ENCODE measurements around the gene VPS13A.
"Not testable (repeated sequence)": the region's sequence is repeated elsewhere in the genome, so short reads cannot be mapped to it uniquely, and the experiment has no call there.

The VPS13A gene

DNA sequence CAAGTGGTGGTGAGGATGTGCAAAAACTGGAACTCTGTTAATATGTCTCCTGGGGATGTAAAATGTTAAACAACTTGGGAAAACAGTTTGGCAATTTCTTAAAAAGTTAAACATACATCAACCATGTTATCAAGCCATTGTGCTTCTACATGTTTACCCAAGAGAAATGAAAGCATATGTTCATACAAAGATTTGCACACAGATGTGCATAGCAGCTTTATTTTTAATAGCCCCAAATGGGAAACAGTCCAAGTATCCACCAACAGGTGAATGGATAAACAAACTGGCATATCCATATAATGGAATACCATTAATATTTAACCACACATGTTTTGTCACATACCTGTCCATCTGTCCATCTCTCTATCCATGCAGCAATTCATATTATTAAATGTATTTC, 6.2 kb downstream of the VPS13A start:
- no peak for DNase-seq (ENCODE audit: low read depth in 1 of 2, low spot score in 1 of 2)

DNA sequence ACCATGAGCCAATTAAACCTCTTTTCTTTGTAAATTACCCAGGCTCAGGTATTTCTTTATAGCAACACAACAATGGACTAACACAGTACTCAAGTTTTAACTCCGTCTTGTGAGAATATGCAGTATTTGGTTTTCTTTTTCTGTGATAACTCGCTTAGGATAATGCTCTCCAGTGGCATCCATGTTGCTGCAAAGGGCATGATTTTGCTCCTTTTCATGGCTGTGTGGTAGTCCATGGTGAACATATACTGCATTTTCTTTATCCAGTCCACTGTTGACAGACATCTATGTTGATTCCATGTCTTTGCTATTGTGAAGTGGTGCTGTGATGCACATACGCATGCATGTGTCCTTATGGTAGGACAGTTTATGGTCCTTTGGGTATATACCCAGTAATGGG, 10.9 kb downstream of the VPS13A start:
- DNase-seq (ENCODE audit: low read depth in 1 of 2, low spot score in 1 of 2) = no peak

DNA sequence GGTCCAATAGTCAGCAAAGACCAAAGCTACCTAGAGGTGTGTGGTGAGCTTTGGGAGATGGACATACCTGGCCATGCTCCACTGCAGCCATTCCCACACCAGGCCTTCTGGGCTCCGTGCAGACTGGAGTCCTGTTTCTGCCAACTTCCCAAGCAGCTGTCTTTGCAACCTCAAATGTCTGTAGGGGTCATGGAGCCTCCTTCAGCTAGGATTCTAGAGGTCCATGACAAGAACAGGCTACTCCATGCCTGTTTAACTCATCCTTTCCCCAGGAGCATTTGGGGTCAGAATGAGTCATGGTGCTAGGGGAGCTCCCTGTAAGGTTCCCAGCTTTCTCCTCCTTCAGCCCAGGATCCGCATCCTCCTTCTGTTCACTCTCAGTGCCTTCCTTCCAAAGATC, 17.1 kb downstream of the VPS13A start:
- no peak for DNase-seq (ENCODE audit: low read depth in 1 of 2, low spot score in 1 of 2)

DNA sequence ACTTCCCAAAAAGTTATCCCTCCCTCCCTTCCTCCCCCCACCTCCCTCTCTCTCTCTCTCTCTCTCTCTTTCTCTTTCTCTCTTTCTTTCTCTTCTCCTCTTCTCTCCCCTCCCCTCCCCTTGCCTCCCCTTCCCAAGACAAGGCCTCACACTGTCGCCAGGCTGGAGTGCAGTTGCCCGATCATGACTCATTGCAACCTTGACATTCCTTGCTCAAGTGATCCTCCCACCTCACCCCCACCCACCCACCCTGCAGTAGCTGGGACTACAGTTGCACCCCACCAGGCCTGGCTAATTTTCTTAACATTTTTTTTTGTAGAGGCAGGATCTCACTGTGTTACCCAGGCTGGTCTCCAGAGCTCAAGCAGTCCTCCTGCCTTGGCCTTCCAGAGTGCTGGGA, 32.8 kb downstream of the VPS13A start:
- no peak for DNase-seq (ENCODE audit: low read depth in 1 of 2, low spot score in 1 of 2)

DNA sequence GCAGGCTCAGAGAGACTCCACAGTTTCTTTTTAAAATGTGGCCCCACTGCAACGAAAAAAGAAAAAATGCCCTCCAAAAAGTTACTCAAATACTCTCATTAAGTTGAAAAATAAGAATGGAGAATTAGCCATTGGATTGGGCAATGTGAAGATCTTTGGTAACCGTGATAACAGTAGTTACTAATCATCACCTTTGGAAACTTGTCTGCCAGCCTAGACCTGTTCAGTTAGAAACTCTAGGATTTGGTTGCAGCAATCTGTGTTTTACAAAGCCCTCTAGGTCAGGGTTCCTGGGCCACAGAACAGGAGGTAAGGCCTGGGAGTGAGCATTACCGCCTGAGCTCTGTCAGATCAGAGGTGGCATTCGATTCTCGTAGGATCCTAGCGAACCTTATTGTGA, 34.2 kb downstream of the VPS13A start:
- no peak for DNase-seq (ENCODE audit: low read depth in 1 of 2, low spot score in 1 of 2)

DNA sequence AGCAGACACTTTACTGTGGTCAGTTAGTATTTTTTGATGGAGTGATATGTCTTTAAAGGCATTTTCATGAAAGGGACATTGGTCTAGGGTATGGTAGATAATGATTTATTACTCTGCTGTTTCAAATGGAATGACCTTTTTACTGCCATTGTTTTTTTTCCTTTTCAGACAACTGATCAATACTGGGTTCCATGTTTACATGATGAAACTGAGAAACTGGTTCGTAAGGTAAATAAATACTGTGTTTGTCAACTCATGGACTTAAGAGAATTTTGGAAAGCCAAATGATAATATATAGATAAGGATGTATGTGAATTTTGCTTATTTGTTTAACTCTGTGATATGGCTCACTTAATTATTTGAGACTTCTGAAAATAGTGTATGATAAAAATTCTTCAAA, 35.5 kb downstream of the VPS13A start:
- no peak for DNase-seq (ENCODE audit: low read depth in 1 of 2, low spot score in 1 of 2)

DNA sequence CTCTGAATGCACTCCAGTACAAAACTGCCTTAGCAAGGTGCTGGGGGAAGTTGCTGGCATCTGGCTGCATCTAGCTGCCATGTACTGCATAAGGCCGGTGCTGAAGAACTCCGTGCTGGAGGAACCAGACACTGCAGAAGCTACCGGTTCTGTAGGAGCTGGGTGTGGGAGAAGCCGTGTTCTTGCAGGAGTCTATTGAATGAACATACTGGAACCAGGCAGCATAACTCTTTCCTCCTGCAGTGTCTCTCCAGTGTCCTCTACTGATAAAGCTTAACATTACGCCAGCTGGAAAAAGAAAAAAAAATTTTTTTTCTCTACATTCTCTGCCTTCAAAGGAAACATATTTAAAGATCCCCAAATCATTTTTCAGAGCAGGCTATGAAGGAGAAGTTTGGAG, 38.5 kb downstream of the VPS13A start:
- no peak for DNase-seq (ENCODE audit: low read depth in 1 of 2, low spot score in 1 of 2)

DNA sequence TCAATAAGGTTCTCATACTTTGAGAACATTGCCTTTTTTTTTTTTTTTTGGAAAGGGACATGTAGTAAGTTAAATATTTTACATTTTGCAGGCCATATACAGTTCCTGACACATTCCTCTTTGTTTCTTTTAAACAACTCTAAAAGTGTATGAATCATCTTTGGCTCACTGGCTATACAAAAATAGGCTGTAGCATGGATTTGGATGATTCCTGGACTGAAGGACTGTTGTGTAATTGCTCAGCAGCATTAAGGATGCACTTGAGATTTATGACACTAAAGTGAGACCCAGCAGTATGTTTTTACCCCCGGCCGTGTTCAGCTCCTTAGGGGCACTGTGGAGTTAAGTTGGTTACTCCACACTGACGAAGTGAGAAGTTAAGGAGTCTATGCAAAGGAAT, 41.3 kb downstream of the VPS13A start:
- no peak for DNase-seq (ENCODE audit: low read depth in 1 of 2, low spot score in 1 of 2)

DNA sequence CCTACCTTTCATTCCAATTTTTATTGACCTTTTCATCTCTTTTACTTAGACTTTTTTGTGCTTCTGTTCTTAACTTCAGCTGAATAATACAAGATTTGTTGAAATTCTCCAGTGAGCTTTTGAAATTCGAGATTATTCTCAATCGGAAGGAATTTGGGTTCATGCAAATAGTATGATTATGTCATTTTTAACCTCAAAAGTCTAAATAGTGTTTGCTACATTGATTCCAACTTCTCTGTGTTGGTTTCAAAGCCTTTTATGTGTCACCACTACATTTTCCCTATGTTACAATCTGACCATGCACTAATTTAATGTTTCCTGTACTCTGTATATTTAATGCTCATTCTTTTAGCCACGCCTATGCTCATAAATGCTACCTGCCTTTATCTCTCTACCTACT, 44.1 kb downstream of the VPS13A start:
- no peak for DNase-seq (ENCODE audit: low read depth in 1 of 2, low spot score in 1 of 2)

DNA sequence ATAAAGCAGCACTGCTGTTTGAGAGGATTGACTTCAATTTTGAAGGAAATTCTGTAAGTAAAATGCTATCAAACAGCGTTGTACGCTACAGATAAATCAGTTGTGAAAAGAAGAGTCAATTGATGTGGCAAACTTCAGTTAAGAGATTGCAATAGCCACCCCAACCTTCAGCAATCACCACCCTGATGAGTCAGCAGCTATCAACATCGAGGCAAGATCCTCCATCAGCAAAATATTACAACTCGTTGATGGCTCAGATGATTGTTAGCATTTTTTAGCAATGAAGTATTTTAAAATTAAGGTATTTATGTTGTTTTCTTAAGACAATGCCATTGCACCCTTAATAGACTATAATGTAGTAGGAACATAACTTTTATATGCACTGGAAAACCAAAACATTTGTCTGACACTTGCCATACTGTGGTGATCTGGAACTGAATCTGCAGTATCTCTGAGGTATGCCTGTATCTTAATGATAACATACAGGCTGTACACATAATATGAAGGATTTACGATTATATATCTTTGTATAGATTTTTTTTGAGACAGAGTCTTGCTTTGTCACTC, 47.5 kb downstream of the VPS13A start:
- DNase-seq (ENCODE audit: low read depth in 1 of 2, low spot score in 1 of 2) = no peak

DNA sequence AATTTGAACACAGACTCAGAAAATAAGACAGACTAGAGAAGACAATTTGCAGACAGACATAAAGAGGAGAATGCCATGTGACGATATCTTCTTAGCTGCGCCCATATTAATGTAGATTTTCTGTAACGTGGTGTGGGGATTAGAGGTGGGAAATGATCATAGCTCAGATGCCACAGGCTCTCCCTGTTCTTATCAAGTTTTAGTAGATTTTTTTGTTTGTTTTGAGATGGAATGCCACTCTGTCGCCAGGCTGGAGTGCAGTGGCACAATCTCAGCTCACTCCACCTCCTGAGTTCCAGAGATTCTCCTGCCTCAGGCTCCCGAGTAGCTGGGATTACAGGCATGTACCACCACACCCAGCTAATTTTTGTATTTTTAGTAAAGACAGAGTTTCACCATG, 59.4 kb downstream of the VPS13A start:
- no peak for DNase-seq (ENCODE audit: low read depth in 1 of 2, low spot score in 1 of 2)

DNA sequence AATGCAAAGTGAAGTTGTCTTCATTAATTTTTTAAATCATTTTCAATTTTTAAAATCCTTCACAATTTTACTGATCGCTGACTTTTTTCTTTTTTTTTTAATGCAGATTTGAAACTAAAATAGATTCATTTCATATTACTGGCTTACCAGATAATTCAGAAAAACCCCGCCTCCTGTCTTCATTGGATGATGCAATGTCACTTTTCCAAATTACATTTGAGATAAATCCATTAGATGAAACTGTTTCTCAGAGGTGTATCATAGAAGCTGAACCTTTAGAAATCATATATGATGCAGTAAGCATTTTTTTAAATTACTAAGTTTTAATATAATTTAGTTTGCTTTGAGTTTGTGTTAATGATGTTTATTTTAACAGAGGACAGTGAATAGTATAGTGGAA, 60.6 kb downstream of the VPS13A start:
- no peak for DNase-seq (ENCODE audit: low read depth in 1 of 2, low spot score in 1 of 2)

DNA sequence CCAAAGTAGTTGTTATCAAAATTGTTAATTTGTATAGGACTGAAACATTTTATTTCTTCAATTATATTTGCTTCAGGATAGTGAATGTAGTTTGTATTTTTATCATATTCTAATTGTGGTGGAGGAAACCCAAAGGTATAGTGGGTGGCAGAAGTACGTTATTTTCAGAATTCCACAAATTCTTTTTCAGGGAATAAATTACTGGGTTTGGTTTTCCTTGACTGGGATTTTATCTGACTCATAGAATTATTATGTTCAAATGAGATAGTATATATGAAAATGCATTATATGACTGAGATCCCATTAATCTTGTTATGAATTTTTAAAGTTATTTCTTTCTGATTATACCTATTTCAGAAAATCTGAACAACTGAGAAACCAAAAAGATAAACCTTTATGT, 73.7 kb downstream of the VPS13A start:
- DNase-seq (ENCODE audit: low read depth in 1 of 2, low spot score in 1 of 2) = no peak

DNA sequence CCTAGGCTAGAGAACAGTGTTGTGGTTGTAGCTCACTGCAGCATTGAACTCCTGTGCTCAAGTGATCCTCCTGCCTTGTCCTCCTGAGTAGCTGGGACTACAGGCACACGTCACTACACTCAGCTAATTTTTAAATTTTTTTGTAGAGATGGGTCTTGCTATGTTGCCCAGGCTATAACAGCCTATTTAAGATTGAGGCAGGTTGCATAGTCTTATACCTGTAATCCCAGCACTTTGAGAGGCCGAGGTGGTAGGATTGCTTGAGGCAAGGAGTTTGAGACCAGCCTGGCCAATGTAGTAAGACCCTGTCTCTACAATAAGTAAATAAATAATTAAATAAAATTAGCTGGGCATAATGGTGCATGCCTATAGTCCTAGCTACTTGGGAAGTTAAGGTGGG, 79.9 kb downstream of the VPS13A start:
- DNase-seq (ENCODE audit: low read depth in 1 of 2, low spot score in 1 of 2) = no peak

DNA sequence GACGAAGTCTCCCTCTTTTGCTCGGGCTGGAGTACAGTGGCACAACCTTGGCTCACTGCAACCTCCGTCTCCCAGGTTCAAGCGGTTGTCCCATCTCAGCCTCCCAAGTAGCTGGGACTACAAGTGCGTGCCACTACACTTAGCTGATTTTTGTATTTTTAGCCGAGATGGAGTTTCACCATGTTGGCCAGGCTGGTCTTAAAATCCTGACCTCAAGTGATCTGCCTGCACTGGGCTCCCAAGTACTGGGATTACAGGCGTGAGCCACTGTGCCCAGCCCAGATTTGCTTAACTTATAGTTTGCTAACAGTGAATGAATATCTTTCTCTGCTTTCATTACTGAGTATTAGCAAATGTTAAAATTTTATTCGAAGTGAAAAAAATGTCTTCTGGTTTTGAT, 84.3 kb downstream of the VPS13A start:
- DNase-seq (ENCODE audit: low read depth in 1 of 2, low spot score in 1 of 2) = no peak

DNA sequence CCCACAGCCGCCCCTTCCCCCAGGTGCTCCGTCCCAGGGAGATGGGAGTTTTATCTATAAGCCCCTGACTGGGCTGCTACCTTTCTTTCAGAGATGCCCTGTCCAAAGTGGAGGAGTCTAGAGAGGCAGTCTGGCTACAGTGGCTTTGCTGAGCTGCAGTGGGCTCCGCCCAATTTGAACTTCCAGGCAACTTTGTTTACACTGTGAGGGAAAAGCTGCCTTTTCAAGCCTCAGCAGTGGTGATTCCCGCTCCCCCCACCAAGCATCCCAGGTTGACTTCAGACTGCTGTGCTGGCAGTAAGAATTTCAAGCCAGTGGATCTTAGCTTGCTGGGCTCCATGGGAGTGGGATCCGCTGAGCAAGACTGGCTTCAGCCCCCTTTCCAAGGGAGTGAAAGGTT, 90.4 kb downstream of the VPS13A start:
- not testable (repeated sequence) for DNase-seq (ENCODE audit: low read depth in 1 of 2, low spot score in 1 of 2)

DNA sequence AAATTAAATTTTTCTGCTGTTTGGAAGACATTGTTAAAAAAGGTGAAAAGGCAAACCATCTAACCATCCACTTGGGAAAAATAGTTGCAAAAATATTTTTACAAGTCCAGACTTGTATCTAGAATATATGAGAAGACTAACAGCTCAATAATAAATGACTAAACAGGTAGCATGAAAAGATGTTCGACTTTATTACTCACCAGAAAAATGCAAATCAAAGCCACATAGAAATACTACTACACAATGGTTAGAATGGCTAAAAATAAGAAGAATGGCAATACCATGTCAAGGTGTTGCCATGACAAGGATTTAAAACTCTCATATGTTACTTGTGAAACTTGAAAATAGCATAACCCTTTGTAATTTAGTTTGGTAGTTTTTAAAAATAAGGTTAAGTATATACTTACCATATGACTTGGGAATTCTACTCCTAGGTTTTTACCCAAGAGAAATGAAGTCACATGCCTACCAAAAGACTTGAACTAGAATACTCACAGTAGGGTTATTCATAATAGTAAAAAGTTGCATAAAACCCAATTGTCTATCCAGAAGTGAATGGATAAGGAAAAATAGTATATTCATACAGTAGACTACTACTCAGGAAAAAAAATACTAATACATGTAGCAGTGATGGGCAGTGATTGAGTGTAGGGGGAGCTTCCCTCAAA, 93.8 kb downstream of the VPS13A start:
- DNase-seq (ENCODE audit: low read depth in 1 of 2, low spot score in 1 of 2) = no peak

DNA sequence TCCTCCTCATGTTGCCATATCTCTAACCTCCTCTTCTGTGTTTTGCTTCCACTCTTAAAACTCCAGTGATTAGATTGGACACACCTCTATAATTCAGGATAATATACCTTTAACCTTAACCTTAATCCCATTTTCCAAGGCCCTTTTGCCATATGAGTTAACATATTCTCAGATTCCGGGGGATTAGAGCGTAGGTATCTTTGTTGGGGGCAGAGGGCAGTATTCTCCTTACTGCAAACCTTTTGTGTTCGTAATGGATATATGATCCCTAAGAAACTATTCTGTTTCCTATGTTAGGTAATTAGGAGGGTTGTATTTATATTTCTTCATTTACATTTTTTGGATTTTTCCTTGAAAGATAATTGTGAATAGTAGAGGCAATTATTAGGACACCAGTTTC, 99.5 kb downstream of the VPS13A start:
- no peak for DNase-seq (ENCODE audit: low read depth in 1 of 2, low spot score in 1 of 2)

DNA sequence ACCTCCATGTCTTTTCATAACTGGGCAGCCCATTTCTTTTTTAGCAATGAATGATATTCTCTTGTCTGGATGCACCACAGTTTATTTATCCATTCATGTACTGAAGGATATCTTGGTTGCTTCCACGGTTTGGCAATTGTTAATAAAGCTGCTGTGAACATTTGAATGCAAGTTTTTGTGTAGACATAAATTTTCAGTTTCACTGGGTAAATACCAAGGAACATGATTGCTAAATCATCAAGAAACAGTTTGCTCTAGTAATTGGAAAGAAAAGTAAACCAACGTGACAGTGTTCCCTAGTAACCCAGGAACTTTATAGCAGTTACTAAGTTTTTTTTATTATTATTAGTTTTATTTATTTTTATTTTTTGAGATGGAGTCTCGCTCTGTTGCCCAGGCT, 100.4 kb downstream of the VPS13A start:
- DNase-seq (ENCODE audit: low read depth in 1 of 2, low spot score in 1 of 2) = no peak

DNA sequence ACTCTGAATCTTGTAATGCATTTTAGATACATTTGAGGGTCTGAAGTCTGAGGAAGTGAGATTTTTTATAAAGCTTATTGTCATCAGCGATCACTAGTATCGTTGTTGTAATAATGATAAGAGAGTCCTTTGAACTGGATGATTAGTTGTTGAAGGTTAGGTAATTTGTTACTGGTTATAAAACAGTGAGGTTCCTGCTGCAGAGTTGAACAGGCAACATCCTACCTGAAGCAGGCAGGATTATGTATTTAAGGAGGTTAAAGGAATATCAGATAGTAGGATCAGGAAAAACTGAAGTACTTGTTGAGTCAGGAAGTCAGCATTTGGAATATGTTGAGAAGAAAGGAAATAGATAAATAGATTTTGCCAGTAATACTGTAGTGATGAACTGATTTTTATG, 106.7 kb downstream of the VPS13A start:
- no peak for DNase-seq (ENCODE audit: low read depth in 1 of 2, low spot score in 1 of 2)

DNA sequence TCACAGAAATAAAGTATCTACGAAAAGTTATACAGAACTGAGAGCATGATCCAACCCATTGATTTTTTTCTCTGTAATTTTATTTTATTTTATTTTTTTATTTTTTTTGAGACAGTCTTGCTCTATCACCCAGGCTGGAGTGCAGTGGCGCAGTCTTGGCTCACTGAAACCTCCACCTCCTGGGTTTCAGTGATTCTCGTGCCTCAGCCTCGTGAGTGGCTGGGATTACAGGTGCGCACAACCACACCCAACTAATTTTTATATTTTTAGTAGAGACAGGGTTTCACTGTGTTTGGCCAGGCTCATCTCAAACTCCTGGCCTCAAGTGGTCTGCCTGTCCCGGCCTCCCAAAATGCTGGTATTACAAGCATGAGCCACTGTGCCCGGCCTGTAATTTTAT, 107.3 kb downstream of the VPS13A start:
- DNase-seq (ENCODE audit: low read depth in 1 of 2, low spot score in 1 of 2) = no peak

DNA sequence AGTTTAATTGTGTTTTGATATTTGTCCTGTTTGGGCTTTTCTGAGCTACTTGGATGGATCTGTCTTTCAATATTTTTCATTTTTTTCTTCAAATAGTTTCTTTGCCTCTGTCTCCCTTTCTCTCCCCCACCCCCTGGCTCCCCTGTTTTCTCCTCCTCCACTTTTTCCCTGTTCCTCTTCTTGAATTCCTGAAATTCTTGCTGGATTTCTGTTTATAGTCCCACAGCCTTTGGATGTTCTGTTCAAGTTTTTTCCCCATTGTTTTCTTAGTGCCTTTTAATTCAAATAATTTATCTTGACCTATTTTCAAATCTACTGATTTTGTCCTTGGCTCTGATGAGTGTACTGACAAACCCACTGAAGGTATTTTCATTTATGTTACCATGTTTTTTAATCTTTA, 113.0 kb downstream of the VPS13A start:
- no peak for DNase-seq (ENCODE audit: low read depth in 1 of 2, low spot score in 1 of 2)

DNA sequence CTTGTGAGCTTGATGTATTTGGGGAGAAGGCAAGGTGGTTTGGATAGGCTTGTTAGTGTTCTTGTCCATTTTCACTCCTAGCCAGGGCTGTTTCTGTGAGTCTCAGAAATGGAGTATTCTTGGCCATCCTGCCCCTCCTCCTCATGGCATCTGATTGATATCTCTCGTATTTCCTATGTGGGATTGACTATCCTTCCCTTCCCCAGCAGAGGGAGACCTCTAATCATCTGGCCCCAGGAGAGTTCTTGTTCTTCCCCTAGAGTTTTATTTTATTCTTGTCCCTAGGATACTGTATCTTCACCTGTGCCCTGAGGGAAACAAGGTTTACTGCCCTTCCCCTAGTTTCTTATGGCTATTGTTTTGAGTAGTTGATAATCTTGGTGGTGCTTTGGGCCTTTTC, 114.4 kb downstream of the VPS13A start:
- no peak for DNase-seq (ENCODE audit: low read depth in 1 of 2, low spot score in 1 of 2)

DNA sequence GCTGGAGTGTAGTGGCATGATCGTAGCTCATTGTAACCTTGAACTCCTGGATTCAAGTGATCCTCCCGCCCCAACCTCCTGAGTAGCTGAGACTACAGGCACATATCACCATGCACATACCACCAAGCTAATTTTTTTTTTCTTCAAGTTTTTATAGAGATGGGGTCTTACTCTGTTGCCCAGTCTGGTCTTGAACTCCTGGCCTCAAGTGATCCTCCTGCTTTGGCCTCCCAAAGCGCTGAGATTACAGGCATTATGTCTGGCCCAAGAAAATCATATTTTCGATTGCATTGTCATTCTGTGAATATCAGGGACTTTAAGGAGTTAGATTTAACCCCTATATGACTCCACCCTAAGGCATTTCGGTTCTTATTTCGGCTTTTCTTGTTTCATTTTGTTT, 116.6 kb downstream of the VPS13A start:
- DNase-seq (ENCODE audit: low read depth in 1 of 2, low spot score in 1 of 2) = no peak
